Endothelial cell of umbilical vein (primary cell): Measurements from ENCODE around the gene SETD2. TPM values are rescaled to one million over a fixed set of nuclear protein-coding genes. Genes with fewer than 3 reads are reported as not detected.

Experiments
- BruUV-seq: library from RNA; stranded (reverse); fragments of 400-500 nt; replicated peaks from 2 replicates; lab custom pipeline; 2021; lab: Mats Ljungman, UMichigan
- CTCF ChIA-PET: fragments of 300-600, 350-600 bp; sonication (Branson Sonifier 250); formaldehyde crosslinking; loops from one replicate; lab custom pipeline; 2021; ENCODE audit warnings: antibody characterized with exemption, inconsistent platforms; lab: Charles Lee
- POLR2A ChIA-PET: fragments of 300-600, 350-600 bp; sonication (Branson Sonifier 250); formaldehyde crosslinking; loops from one replicate; lab custom pipeline; 2021; ENCODE audit warnings: antibody characterized with exemption, inconsistent platforms; lab: Charles Lee
- DNase-seq: peaks from one replicate; pipeline ENCODE4 v3.0.0-alpha.2; 2011; ENCODE audit warnings: low read depth, low spot score
- FAIRE-seq: peaks from 2 replicates; lab custom pipeline; 2011; peaks lifted over from hg19 to GRCh38; lab: Jason Lieb, UNC
- H2AFZ ChIP-seq: 2 replicates; pipeline ENCODE4 v1.6.0; 2012; ENCODE audit warnings: low read depth, low read length, control low read depth, inconsistent platforms
- H3K27ac ChIP-seq: 2 replicates; pipeline ENCODE4 v1.5.1; 2011; ENCODE audit warnings: low read depth, mild to moderate bottlenecking, control low read depth, low read length, moderate library complexity; ENCODE audit not compliant: insufficient read depth
- H3K27me3 ChIP-seq, 2 experiments: 2 replicates each; pipeline versions ENCODE4 v1.6.0 to v1.6.1; 2011; ENCODE audit warnings: low read length in 2 of 2, mixed read lengths in 1 of 2; ENCODE audit not compliant: control insufficient read depth in 2 of 2, insufficient read depth in 2 of 2
- H3K36me3 ChIP-seq, 2 experiments: 2 replicates in 1 of 2; 3 replicates in 1 of 2; pipeline ENCODE4 v1.5.1; 2011; ENCODE audit warnings: low read length in 2 of 2, mild to moderate bottlenecking in 1 of 2, moderate library complexity in 1 of 2; ENCODE audit not compliant: control insufficient read depth in 2 of 2, insufficient read depth in 2 of 2; ENCODE audit errors: extremely low read depth in 1 of 2
- H3K4me1 ChIP-seq: 3 replicates; pipeline ENCODE4 v1.5.1; 2011; ENCODE audit warnings: mild to moderate bottlenecking, low read length; ENCODE audit not compliant: control insufficient read depth, insufficient read depth; ENCODE audit errors: extremely low read depth
- H3K4me2 ChIP-seq: 2 replicates; pipeline ENCODE4 v1.6.1; 2011; ENCODE audit warnings: low read length, control low read depth, mixed read lengths; ENCODE audit not compliant: insufficient read depth
- H3K4me3 ChIP-seq, 3 experiments: fragments of 200-600 bp in 1 of 3; sonication (generic), shearing (Covaris generic) in 1 of 3; replicated peaks in 1 of 3; 2 replicates each; pipeline ENCODE4 v1.5.1; 2011 to 2016; ENCODE audit warnings: control low read depth in 3 of 3, low read length in 3 of 3, mild to moderate bottlenecking in 2 of 3, inconsistent platforms in 1 of 3, low read depth in 1 of 3, moderate library complexity in 1 of 3; ENCODE audit not compliant: insufficient read depth in 1 of 3
- H3K79me2 ChIP-seq: 2 replicates; pipeline ENCODE4 v1.6.0; 2012; ENCODE audit warnings: low read length, inconsistent platforms; ENCODE audit not compliant: control insufficient read depth, insufficient read depth
- H3K9ac ChIP-seq: replicated peaks from 2 replicates; pipeline ENCODE3; 2011; ENCODE audit warnings: low read length, control low read depth; ENCODE audit not compliant: insufficient read depth; ENCODE audit errors: extremely low read depth
- H3K9me1 ChIP-seq: replicated peaks from 3 replicates; pipeline ENCODE4 v1.6.0; 2011; ENCODE audit warnings: mild to moderate bottlenecking, low read length; ENCODE audit not compliant: control insufficient read depth, insufficient read depth; ENCODE audit errors: extremely low read depth
- H3K9me3 ChIP-seq: replicated peaks from 2 replicates; pipeline ENCODE4 v1.5.1; 2012; ENCODE audit warnings: low read length, inconsistent platforms; ENCODE audit not compliant: control insufficient read depth, insufficient read depth
- H4K20me1 ChIP-seq: replicated peaks from 2 replicates; pipeline ENCODE3; 2011; ENCODE audit warnings: mild to moderate bottlenecking, low read length; ENCODE audit not compliant: control insufficient read depth, insufficient read depth; ENCODE audit errors: extremely low read depth
- CTCF ChIP-seq, 2 donors: IDR thresholded peaks; 1 replicate in 1 of 2; 2 replicates in 1 of 2; pipeline ENCODE4 v1.5.1; 2011; ENCODE audit warnings: low read length in 2 of 2, mild to moderate bottlenecking in 2 of 2, moderate library complexity in 2 of 2, control low read depth in 1 of 2, inconsistent platforms in 1 of 2, low read depth in 1 of 2; ENCODE audit not compliant: insufficient read depth in 1 of 2; ENCODE audit errors: extremely low read depth in 1 of 2
- EZH2 ChIP-seq: IDR thresholded peaks from 2 replicates; pipeline ENCODE4 v1.6.1; 2012; ENCODE audit warnings: borderline replicate concordance, low read depth, mild to moderate bottlenecking, moderate library complexity, low read length, inconsistent platforms; ENCODE audit not compliant: severe bottlenecking
- FOS ChIP-seq: IDR thresholded peaks from 2 replicates; pipeline ENCODE4 v1.6.1; 2011; ENCODE audit warnings: mild to moderate bottlenecking, low read length, moderate library complexity, borderline replicate concordance; ENCODE audit not compliant: insufficient read depth
- GATA2 ChIP-seq: IDR thresholded peaks from 2 replicates; pipeline ENCODE4 v1.7.0; 2011; ENCODE audit warnings: low read depth, mild to moderate bottlenecking, moderate library complexity, mixed read lengths, low read length; ENCODE audit not compliant: insufficient read length, insufficient read depth
- JUN ChIP-seq: IDR thresholded peaks from 2 replicates; pipeline ENCODE4 v1.6.1; 2011; ENCODE audit warnings: borderline replicate concordance, low read depth; ENCODE audit not compliant: insufficient read length, insufficient read depth
- MAX ChIP-seq: IDR thresholded peaks from 2 replicates; pipeline ENCODE4 v1.6.1; 2011; ENCODE audit not compliant: insufficient read depth, insufficient read length
- MYC ChIP-seq: IDR thresholded peaks from one replicate; pipeline ENCODE4 v1.6.1; 2011; ENCODE audit warnings: mild to moderate bottlenecking, low read depth, low read length
- POLR2A ChIP-seq: IDR thresholded peaks from 2 replicates; pipeline ENCODE4 v1.6.1; 2012; ENCODE audit warnings: low read depth, mild to moderate bottlenecking, control low read depth, low read length
- POLR2AphosphoS5 ChIP-seq: IDR thresholded peaks from 2 replicates; pipeline ENCODE4 v1.6.1; 2012; ENCODE audit warnings: low read depth, mild to moderate bottlenecking, control low read depth, low read length, moderate library complexity; ENCODE audit not compliant: insufficient read depth
- dilution Hi-C: fragments of 300-500 bp; cut with MboI; formaldehyde crosslinking; loops from one replicate; pipeline ENCODE4 v1.15.0; 2019; ENCODE audit warnings: low sequenced_read_pairs; ENCODE audit not compliant: extremely low pct_ligation_motif_present
- intact Hi-C: fragments of 100-400 bp; cut with micrococcal nuclease; formaldehyde crosslinking; loops from one replicate; pipeline ENCODE4 v1.10.0; 2022
- polyA plus RNA-seq, 4 experiments: library from polyadenylated mRNA; depleted of rRNA in 3 of 4; stranded (reverse) in 3 of 4; unstranded in 1 of 4; fragments of >200 nt; gene quantifications; 2 replicates each; pipeline versions ENCODE4 v1.2.1 to v1.2.3, GENCODE V29; 2011 to 2012; ENCODE audit warnings: missing spikeins in 1 of 4
- total RNA-seq: library from RNA; stranded (reverse); gene quantifications from 2 replicates; pipeline ENCODE4 v1.2.3, GENCODE V29; 2021

SETD2 gene
- total and polyA plus RNA-seq, 2 donors (not counting 3 experiments of a cell fraction or from before 2014, with no cell fraction given), result 13.7 to 41.4 TPM

- Histone ChIP-seq H3K79me2 (no peaks in the 10 kb centered on the region), H3K36me3 (peaks cover 2 to 42% of the 10 kb centered on the region in 2 experiments), H3K9me3 (no peaks in the 10 kb centered on the region), H3K9ac (no peak overlapping the region), H3K4me1 (no peaks in the 10 kb centered on the region), H3K4me2 (no peak overlapping the region), H3K9me1 (no peaks in the 10 kb centered on the region), H4K20me1 (no peaks in the 10 kb centered on the region), H2AFZ (no peak overlapping the region), H3K27me3 (no peaks in the 10 kb centered on the region), H3K27ac (no peak overlapping the region), H3K4me3 (no peak overlapping the region)
- POLR2A ChIA-PET, result no interaction called here
- intact Hi-C loops, result no loop called here
- no peak for TF ChIP-seq POLR2AphosphoS5
- no peak for TF ChIP-seq POLR2A
- no peak for TF ChIP-seq MAX
- TF ChIP-seq JUN, result no peak
- TF ChIP-seq EZH2, result no peak
- TF ChIP-seq GATA2, result no peak
- no peak for TF ChIP-seq FOS
- no peak for TF ChIP-seq CTCF (IDR thresholded peaks at IDR 0.05; ENCODE audit: extremely low read depth in 1 of 2, insufficient read depth in 1 of 2, low read depth in 1 of 2, low read length in 2 of 2)
- no peak for TF ChIP-seq MYC
- BruUV-seq, result no TSS peak
- dilution Hi-C loops, result no loop called here
- FAIRE-seq (no peak), DNase-seq (no peak)
- CTCF ChIA-PET, result interaction anchor here (1.1 to 4.8 kb wide), 3 partner anchors 17 to 77 kb away, joined by 3 to 50 read pairs (median 4); no protein-coding TSS in a partner anchor
Observed at GRCh38 chr3:47000198-47000815, 163.6 kb downstream of the SETD2 start.
